PFSK-1 (cell line): ENCODE data around the gene MGAT4B.

ENCODE experiments used
- POLR2AphosphoS5 ChIP-seq: IDR thresholded peaks from 2 replicates; pipeline ENCODE4 v1.6.1; 2012; ENCODE audit warnings: low read depth, mild to moderate bottlenecking, control low read depth, low read length, moderate library complexity
- SIN3A ChIP-seq: IDR thresholded peaks from 2 replicates; pipeline ENCODE4 v1.6.1; 2012; ENCODE audit warnings: mild to moderate bottlenecking, low read length, moderate library complexity, borderline replicate concordance; ENCODE audit not compliant: insufficient read depth

GRCh38 chr5:179821298-179822058, 14.8 kb upstream of the MGAT4B start:
- TF ChIP-seq POLR2AphosphoS5 (peak; percentile 81; the same call in 1 of the 2 replicates), SIN3A (no peak)
